Right lobe of liver (tissue), 6 donors: ENCODE data around the gene NATD1. TPM values are rescaled to one million over a fixed set of nuclear protein-coding genes. Genes with fewer than 3 reads are reported as not detected.

Experiments
- ATAC-seq, 4 donors: fragments of 200-7000 bp; cut with Tn5 transposase; one replicate each; pipeline ENCODE4 v1.9.1; 2020; ENCODE audit warnings: mild to moderate bottlenecking in 4 of 4, moderate library complexity in 4 of 4
- DNase-seq, 3 donors: peaks; one replicate each; pipeline ENCODE4 v3.0.0-alpha.2; 2020
- H3K27ac ChIP-seq, 3 donors: fragments of 200-600 bp; one replicate each; pipeline ENCODE4 v1.8.0; 2022
- H3K27me3 ChIP-seq, 2 donors: fragments of 200-600 bp; one replicate each; pipeline ENCODE4 v1.8.0; 2022
- H3K36me3 ChIP-seq, 4 donors: fragments of 200-600 bp; sonication (generic) in 1 of 4; one replicate each; pipeline versions ENCODE4 v1.5.1 to v1.8.0; 2017 to 2022; ENCODE audit warnings: control low read depth in 1 of 4
- H3K4me1 ChIP-seq, 4 donors: fragments of 200-600 bp; sonication (generic) in 1 of 4; one replicate each; pipeline versions ENCODE4 v1.5.1 to v1.8.0; 2017 to 2022; ENCODE audit warnings: control low read depth in 1 of 4
- H3K4me3 ChIP-seq, 3 donors: fragments of 200-600 bp; one replicate each; pipeline ENCODE4 v1.8.0; 2022
- H3K9me3 ChIP-seq, 4 donors: fragments of 200-600 bp; sonication (generic) in 1 of 4; one replicate each; pipeline versions ENCODE4 v1.5.1 to v1.8.0; 2017 to 2022; ENCODE audit warnings: control low read depth in 1 of 4
- CTCF ChIP-seq, 4 donors: fragments of 200-600 bp in 3 of 4; fragments of 450-650 bp in 1 of 4; IDR thresholded peaks; one replicate each; pipeline versions ENCODE4 v1.5.1 to v1.8.0; 2016 to 2022; ENCODE audit warnings: antibody characterized with exemption in 4 of 4, mild to moderate bottlenecking in 2 of 4
- POLR2A ChIP-seq: fragments of 450-650 bp; IDR thresholded peaks from one replicate; pipeline ENCODE4 v1.6.1; 2017; ENCODE audit warnings: antibody characterized with exemption, mild to moderate bottlenecking
- WGBS: methylation state at CpG from one replicate; pipeline ENCODE4 v1.1.6; 2018; ENCODE audit warnings: low coverage, low lambda C conversion rate; ENCODE audit not compliant: insufficient coverage; ENCODE audit errors: missing lambda C conversion rate; 5-methylcytosine and 5-hydroxymethylcytosine counted together
- intact Hi-C, 2 donors: fragments of 100-400 bp; cut with DNase I; formaldehyde crosslinking; loops; one replicate each; pipeline versions ENCODE4 v1.11.2 to v1.14.1; 2022
- total RNA-seq, 6 experiments: library from RNA; depleted of rRNA in 2 of 6; stranded (reverse); fragments of >200 nt in 2 of 6; fragmentation: NEBNext Ultra II Directional in 3 of 6; extraction: Animal tissue kit (Norgen Biotek cat#: 25700) in 3 of 6; gene quantifications; one replicate each; pipeline versions ENCODE4 v1.1.0 to v1.2.4, GENCODE V29; 2016 to 2023
- donor health status: DM: no; HTN: yes; CAD: no.
- donor health status: DM: no; HTN: no; CAD: no.
- donor health status: DM: no; HTN: no; CAD: no.
- donor health status: DM: no; HTN: yes; CAD: no.
- donor health status: DM: no; HTN: yes; CAD: no.

NATD1 gene
- total RNA-seq, 6 experiments from 2014 or later: 3.3 to 5.5 (median 4.7) TPM

- H3K27ac ChIP-seq: peak overlapping the region in 2 of 3 donors; percentile 30 to 54
- DNase-seq (no peak), ATAC-seq (peak in 2 of 4 donors; percentile 20 to 30)
- peak overlapping the region; percentile 25 to 64 (median 48) for H3K4me3 ChIP-seq
- no peaks in the 10 kb centered on the region for H3K9me3 ChIP-seq
- peaks cover 0 to 2% (median 0%) of the 10 kb centered on the region in 4 donors for H3K4me1 ChIP-seq
- intact Hi-C loops: loop anchor here in 1 of 2 donors (10.0 kb wide), 1 partner anchor 129 kb away; the partner anchor contains the start of gene DHRS7B
- TF ChIP-seq POLR2A (no peak), CTCF (IDR thresholded peaks at IDR 0.05) (no peak)
- WGBS: 28% methylated on average over 9 of the region's 15 CpGs
- H3K27me3 ChIP-seq: no peaks in the 10 kb centered on the region
- H3K36me3 ChIP-seq: no peaks in the 10 kb centered on the region
Observed at GRCh38 chr17:21253646-21254441, 634 bp upstream of the NATD1 start.

GRCh38 chr17:21252289-21252795 is 868 bp downstream of the NATD1 start:
- intact Hi-C loops: loop anchor here in 1 of 2 donors (10.0 kb wide), 1 partner anchor 128 kb away; the partner anchor contains the start of gene DHRS7B
- Histone ChIP-seq H3K4me1 (peaks cover 0 to 2% (median 0%) of the 10 kb centered on the region in 4 donors), H3K27me3 (no peaks in the 10 kb centered on the region), H3K36me3 (no peaks in the 10 kb centered on the region), H3K9me3 (no peaks in the 10 kb centered on the region), H3K27ac (peak overlapping the region in 1 of 3 donors; percentile 54), H3K4me3 (peak overlapping the region; percentile 48 to 64 (median 58))
- WGBS: 21% methylated on average over 9 of the region's 12 CpGs
- TF ChIP-seq CTCF (IDR thresholded peaks at IDR 0.05): no peak
- no peak for TF ChIP-seq POLR2A
- ATAC-seq (no peak), DNase-seq (no peak)

GRCh38 chr17:21251337-21252010 is 1.7 kb downstream of the NATD1 start:
- H3K27me3 ChIP-seq: no peaks in the 10 kb centered on the region
- ATAC-seq: no peak
- peaks cover 0 to 2% (median 0%) of the 10 kb centered on the region in 4 donors for H3K4me1 ChIP-seq
- intact Hi-C loops: loop anchor here in 1 of 2 donors (10.0 kb wide), 1 partner anchor 127 kb away; the partner anchor contains the start of gene DHRS7B
- TF ChIP-seq CTCF (IDR thresholded peaks at IDR 0.05) (no peak), POLR2A (no peak)
- H3K9me3 ChIP-seq: no peaks in the 10 kb centered on the region
- WGBS: 82% methylated on average over 3 of the region's 15 CpGs
- no peak for DNase-seq
- no peak overlapping the region for H3K4me3 ChIP-seq
- no peak overlapping the region for H3K27ac ChIP-seq
- H3K36me3 ChIP-seq: no peaks in the 10 kb centered on the region

- TF ChIP-seq POLR2A: no peak
- TF ChIP-seq CTCF (IDR thresholded peaks at IDR 0.05): no peak
- ATAC-seq (no peak), DNase-seq (no peak)
- H3K4me3 ChIP-seq: no peak overlapping the region
- no peaks in the 10 kb centered on the region for H3K36me3 ChIP-seq
- H3K9me3 ChIP-seq: no peaks in the 10 kb centered on the region
- peaks cover 0 to 2% (median 0%) of the 10 kb centered on the region in 4 donors for H3K4me1 ChIP-seq
- no peak overlapping the region for H3K27ac ChIP-seq
- no peaks in the 10 kb centered on the region for H3K27me3 ChIP-seq
- intact Hi-C loops: loop anchor here in 1 of 2 donors (10.0 kb wide), 1 partner anchor 126 kb away; the partner anchor contains the start of gene DHRS7B
- WGBS: no CpG with 5 or more reads among the region's 4 CpGs
Observed at GRCh38 chr17:21250854-21251253, 2.4 kb downstream of the NATD1 start.
